CD4-positive, CD25-positive, alpha-beta regulatory T cell (primary cell): Measurements from ENCODE around the gene SMPD4. TPM values are rescaled to one million over a fixed set of nuclear protein-coding genes. Genes with fewer than 3 reads are reported as not detected.
"Not testable (repeated sequence)": the region's sequence is repeated elsewhere in the genome, so short reads cannot be mapped to it uniquely, and the experiment has no call there.

Source experiments
- ATAC-seq, 2 donors: fragments of 150-1000 bp; cut with Tn5 transposase; one replicate each; pipeline ENCODE4 v1.10.0; 2021; ENCODE audit warnings: low read depth in 2 of 2, moderate number of reproducible peaks in 2 of 2, moderate library complexity in 1 of 2
- DNase-seq, 3 donors: peaks; one replicate each; pipeline versions ENCODE4 v3.0.0 to v3.0.0-alpha.2; 2012 to 2022; ENCODE audit warnings: mixed read lengths in 1 of 3
- H3K27ac ChIP-seq: one replicate; pipeline ENCODE4 v1.7.0; 2013; ENCODE audit warnings: mild to moderate bottlenecking, low read length; ENCODE audit not compliant: insufficient read depth, poor library complexity, severe bottlenecking
- H3K27me3 ChIP-seq: one replicate; pipeline ENCODE4 v1.7.0; 2013; ENCODE audit warnings: low read length; ENCODE audit not compliant: control insufficient read depth, insufficient read depth
- H3K36me3 ChIP-seq: one replicate; pipeline ENCODE4 v1.7.0; 2013; ENCODE audit warnings: mild to moderate bottlenecking, low read length, moderate library complexity; ENCODE audit not compliant: control insufficient read depth, insufficient read depth
- H3K4me1 ChIP-seq: 2 replicates; pipeline ENCODE4 v1.7.0; 2013; ENCODE audit warnings: mild to moderate bottlenecking, low read length; ENCODE audit not compliant: insufficient read depth, control insufficient read depth, poor library complexity, severe bottlenecking
- H3K4me3 ChIP-seq: one replicate; pipeline ENCODE4 v1.7.0; 2013; ENCODE audit warnings: low read depth, mild to moderate bottlenecking, low read length, moderate library complexity
- H3K9me3 ChIP-seq, 2 experiments: 1 replicate in 1 of 2; 2 replicates in 1 of 2; pipeline ENCODE4 v1.7.0; 2013; ENCODE audit warnings: low read length in 2 of 2, mild to moderate bottlenecking in 1 of 2, moderate library complexity in 1 of 2; ENCODE audit not compliant: control insufficient read depth in 2 of 2
- H3K27ac Mint-ChIP-seq, 3 donors: one replicate each; pipeline ENCODE4 v1.8.0; 2020 to 2022; ENCODE audit warnings: mild to moderate bottlenecking in 3 of 3, mixed read lengths in 3 of 3, moderate library complexity in 2 of 3
- H3K27me3 Mint-ChIP-seq: one replicate; pipeline ENCODE4 v1.8.0; 2022; ENCODE audit warnings: mild to moderate bottlenecking, mixed read lengths
- H3K36me3 Mint-ChIP-seq: one replicate; pipeline ENCODE4 v1.8.0; 2020; ENCODE audit warnings: mixed read lengths
- H3K4me1 Mint-ChIP-seq, 4 donors: one replicate each; pipeline ENCODE4 v1.8.0; 2020 to 2022; ENCODE audit warnings: mixed read lengths in 4 of 4, mild to moderate bottlenecking in 1 of 4
- H3K4me3 Mint-ChIP-seq, 4 donors: one replicate each; pipeline ENCODE4 v1.8.0; 2020 to 2022; ENCODE audit warnings: mild to moderate bottlenecking in 4 of 4, mixed read lengths in 4 of 4, moderate library complexity in 3 of 4
- H3K9me3 Mint-ChIP-seq, 7 donors: one replicate each; pipeline ENCODE4 v1.8.0; 2020 to 2022; ENCODE audit warnings: mixed read lengths in 7 of 7, mild to moderate bottlenecking in 3 of 7, moderate library complexity in 2 of 7
- polyA plus RNA-seq, 4 donors: library from polyadenylated mRNA; unstranded; fragments of 300-500 nt; fragmentation: Illumina TruSeq; gene quantifications; one replicate each; pipeline ENCODE4 v1.2.3, GENCODE V29; 2021
- total RNA-seq: library from RNA; stranded (reverse); gene quantifications from one replicate; pipeline ENCODE4 v1.2.3, GENCODE V29; 2022

SMPD4 gene
- total and polyA plus RNA-seq, 5 donors from 2014 or later = 22.4 to 78.7 (median 31.3) TPM

DNA sequence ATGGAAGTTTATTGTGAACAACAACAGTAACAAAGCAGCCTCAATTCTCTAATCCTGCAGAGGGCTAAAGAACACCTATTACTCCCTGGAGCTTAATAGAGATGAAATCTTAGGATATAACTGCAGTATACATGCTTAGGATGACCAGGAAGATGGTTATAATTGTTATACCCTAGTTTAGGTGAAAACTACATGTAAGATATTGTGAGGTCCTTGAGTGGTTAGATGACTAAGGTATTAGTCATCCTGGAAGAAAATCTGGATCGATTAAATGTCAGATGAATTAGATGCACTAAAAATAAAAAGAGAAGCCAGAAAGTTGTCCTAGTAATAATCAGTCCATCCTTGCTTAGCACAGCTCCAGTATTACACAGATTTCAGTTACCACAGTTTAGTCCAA, 39.1 kb upstream of the SMPD4 start:
- not testable (repeated sequence) for H3K27me3 ChIP-seq, H3K9me3 Mint-ChIP-seq, H3K4me3 Mint-ChIP-seq, DNase-seq, H3K36me3 Mint-ChIP-seq, H3K27me3 Mint-ChIP-seq, H3K36me3 ChIP-seq, H3K4me1 Mint-ChIP-seq, H3K9me3 ChIP-seq, H3K4me1 ChIP-seq, H3K27ac Mint-ChIP-seq, ATAC-seq, H3K4me3 ChIP-seq, H3K27ac ChIP-seq

DNA sequence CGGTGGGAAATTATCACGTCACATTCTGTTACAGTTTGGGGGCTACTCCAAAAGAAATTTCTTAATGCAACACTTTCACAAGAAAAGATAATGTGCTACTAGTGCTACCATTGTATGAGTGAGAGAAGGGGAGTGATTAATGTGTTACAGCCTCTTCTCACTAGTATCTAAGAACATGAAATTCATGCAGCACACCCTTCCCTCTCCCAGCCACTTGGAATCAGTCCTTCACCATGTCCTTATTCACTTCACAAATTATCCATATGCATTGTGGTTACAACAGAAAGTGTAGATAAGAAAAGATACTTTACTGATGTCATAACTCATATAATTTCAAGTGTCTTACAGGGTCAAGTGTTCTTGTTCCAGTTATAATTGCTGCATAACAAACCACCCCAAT, 37.7 kb upstream of the SMPD4 start:
- H3K36me3 Mint-ChIP-seq, H3K4me3 Mint-ChIP-seq, H3K27ac Mint-ChIP-seq, H3K9me3 ChIP-seq, DNase-seq, H3K4me1 Mint-ChIP-seq, H3K4me3 ChIP-seq, H3K9me3 Mint-ChIP-seq, H3K27ac ChIP-seq, ATAC-seq, H3K4me1 ChIP-seq, H3K27me3 ChIP-seq, H3K36me3 ChIP-seq: not testable (repeated sequence)
- peaks cover 13% of the 10 kb centered on the region for H3K27me3 Mint-ChIP-seq

DNA sequence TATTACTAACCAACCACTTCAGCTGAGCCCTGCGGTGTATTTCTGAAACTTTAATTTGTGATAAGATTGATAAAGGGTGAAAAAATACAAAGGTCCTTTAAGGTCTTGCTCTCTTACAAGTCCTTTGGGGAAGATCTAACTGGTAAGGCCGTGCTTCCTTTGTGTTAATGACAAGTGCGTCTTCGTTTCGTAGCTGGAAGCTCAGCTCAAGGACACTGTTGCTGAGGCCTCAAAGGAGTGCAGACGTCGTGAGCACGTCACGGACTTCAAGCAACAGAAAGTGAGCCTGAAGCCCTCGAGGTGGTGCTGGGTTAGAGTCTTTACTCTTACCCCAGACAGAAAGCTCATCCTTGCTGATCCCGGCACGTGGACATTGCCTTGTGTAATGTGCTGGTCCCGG, 25.6 kb upstream of the SMPD4 start:
- not testable (repeated sequence) for H3K27ac ChIP-seq, H3K4me1 ChIP-seq, H3K36me3 ChIP-seq, H3K4me3 ChIP-seq, H3K36me3 Mint-ChIP-seq, ATAC-seq, DNase-seq, H3K27me3 Mint-ChIP-seq, H3K9me3 ChIP-seq, H3K27me3 ChIP-seq, H3K4me1 Mint-ChIP-seq, H3K4me3 Mint-ChIP-seq, H3K27ac Mint-ChIP-seq, H3K9me3 Mint-ChIP-seq

DNA sequence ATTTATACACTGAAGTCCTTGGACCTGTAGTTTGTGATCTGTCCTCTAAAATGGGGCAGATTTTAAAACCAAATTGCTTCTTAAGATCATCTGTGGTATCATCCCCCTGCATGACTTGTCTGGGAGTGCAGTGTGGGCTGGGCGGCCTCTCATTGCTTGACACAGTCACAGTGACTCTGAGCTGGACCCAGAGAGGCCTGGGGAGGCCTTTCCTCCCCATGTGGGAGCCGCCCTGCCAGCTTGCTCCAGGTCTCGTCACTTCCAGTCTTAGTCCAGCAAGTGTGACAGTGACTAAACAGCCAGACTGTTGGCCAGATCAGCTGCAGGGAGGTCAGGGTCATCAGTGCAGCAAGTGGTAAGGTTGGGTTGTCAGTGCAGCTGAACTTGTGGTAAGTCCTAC, 21.7 kb upstream of the SMPD4 start:
- not testable (repeated sequence) for H3K27me3 ChIP-seq, DNase-seq, H3K4me1 Mint-ChIP-seq, H3K27me3 Mint-ChIP-seq, H3K4me1 ChIP-seq, H3K36me3 ChIP-seq, H3K27ac Mint-ChIP-seq, ATAC-seq, H3K9me3 ChIP-seq, H3K27ac ChIP-seq, H3K4me3 ChIP-seq, H3K36me3 Mint-ChIP-seq, H3K4me3 Mint-ChIP-seq, H3K9me3 Mint-ChIP-seq

DNA sequence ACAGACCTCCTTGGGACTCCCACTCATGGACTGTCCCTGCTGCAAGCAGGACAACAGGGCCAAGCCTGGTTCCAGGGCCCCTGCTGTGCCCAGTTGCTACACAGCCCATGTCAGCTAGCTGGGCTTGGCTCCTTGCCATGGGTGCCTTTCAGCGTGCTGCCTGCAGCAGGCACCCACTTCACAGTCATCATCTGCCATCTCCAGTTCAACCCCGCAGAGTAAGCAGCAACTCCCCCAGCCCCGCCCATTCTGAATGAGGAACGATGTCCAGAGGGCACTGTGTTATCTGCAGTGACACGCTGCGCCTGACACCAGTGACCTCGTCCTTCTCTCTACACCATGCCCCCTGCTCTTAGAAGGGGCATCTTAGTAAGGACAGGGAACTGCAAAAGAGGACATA, 21.1 kb upstream of the SMPD4 start:
- not testable (repeated sequence) for H3K4me1 ChIP-seq, H3K36me3 Mint-ChIP-seq, H3K27me3 ChIP-seq, H3K36me3 ChIP-seq, H3K4me3 Mint-ChIP-seq, ATAC-seq, DNase-seq, H3K4me1 Mint-ChIP-seq, H3K9me3 Mint-ChIP-seq, H3K9me3 ChIP-seq, H3K27ac ChIP-seq, H3K27me3 Mint-ChIP-seq, H3K27ac Mint-ChIP-seq, H3K4me3 ChIP-seq

DNA sequence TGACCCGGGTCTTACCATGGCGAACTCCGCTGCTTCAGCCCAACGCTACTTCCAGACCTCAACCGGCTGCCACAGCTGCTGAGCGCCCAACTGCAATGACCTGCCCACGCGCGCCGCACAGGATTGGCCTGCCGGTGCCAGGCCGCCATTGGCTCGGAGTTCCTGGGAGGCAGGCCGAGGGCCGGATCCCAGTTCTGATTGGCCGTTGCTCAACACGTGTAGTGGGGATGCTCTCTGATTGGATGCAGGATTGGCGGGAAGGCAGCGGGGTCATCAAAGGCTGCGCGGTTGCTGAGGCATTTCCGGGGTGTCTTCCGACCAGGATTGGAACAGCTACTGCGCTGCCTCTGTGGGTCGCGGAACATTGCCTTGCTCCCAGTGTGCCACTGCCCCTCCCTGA, 16.9 kb upstream of the SMPD4 start, which contains the start of gene TUBA3E:
TSS of gene TUBA3E (minus strand) at position 97 of the 400 bp plus-strand sequence. CDS start at position 18, 79 bp downstream.
- Mint-ChIP-seq H3K27me3 (peaks cover 4% of the 10 kb centered on the region), H3K36me3 (no peaks in the 10 kb centered on the region), H3K9me3 (no peaks in the 10 kb centered on the region), H3K27ac (no peak within 1 kb of the TSS), H3K4me1 (no peaks in the 10 kb centered on the region), H3K4me3 (no peak within 1 kb of the TSS)
- Histone ChIP-seq H3K27me3 (no peaks in the 10 kb centered on the region), H3K4me3 (no peak within 1 kb of the TSS), H3K36me3 (no peaks in the 10 kb centered on the region), H3K27ac (no peak within 1 kb of the TSS), H3K9me3 (no peaks in the 10 kb centered on the region), H3K4me1 (no peaks in the 10 kb centered on the region)
- no peak for DNase-seq
- no peak for ATAC-seq

DNA sequence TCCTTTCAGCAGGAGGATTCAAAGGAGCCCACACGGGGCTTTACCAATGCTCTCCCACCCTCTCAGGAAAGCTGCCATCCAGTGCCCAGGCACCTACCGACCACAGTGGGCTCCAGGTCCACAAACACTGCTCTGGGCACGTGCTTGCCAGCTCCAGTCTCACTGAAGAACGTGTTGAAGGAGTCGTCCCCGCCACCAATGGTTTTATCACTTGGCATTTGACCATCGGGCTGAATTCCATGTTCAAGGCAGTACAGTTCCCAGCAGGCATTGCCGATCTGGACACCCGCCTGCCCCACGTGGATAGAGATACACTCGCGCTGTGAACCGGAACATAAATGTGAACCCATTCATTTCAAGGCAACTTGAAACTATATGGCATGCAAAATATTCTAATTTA, 14.7 kb upstream of the SMPD4 start:
- H3K27ac Mint-ChIP-seq, H3K36me3 Mint-ChIP-seq, H3K9me3 ChIP-seq, H3K4me1 Mint-ChIP-seq, DNase-seq, H3K4me1 ChIP-seq, H3K4me3 ChIP-seq, H3K27ac ChIP-seq, H3K9me3 Mint-ChIP-seq, H3K36me3 ChIP-seq, ATAC-seq, H3K27me3 Mint-ChIP-seq, H3K4me3 Mint-ChIP-seq, H3K27me3 ChIP-seq: not testable (repeated sequence)

DNA sequence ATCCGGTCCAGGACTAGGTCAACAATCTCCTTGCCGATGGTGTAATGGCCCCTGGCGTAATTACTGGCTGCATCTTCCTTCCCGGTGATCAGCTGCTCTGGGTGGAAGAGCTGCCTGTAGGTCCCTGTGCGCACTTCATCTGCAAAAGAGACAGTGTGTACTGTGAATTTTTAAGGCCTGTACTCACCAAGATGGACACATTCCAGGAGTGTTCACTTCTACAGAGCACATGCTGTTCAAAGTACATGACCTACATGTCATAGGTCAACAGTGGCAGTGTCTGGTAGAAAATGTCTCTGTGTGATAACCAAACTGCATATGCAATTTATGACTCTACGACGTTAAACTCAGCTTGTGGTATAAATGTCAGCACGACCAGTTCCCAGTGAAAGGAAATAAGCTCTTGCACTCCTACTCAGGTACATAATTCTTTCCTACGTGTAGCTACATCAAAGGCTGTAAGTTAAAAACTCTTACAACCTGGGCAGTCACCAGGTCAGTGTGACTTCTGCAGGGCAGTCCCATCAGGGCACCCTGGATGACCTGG, 13.8 kb upstream of the SMPD4 start:
- not testable (repeated sequence) for H3K27me3 ChIP-seq, ATAC-seq, H3K4me3 Mint-ChIP-seq, DNase-seq, H3K9me3 ChIP-seq, H3K4me3 ChIP-seq, H3K27ac Mint-ChIP-seq, H3K4me1 ChIP-seq, H3K4me1 Mint-ChIP-seq, H3K27ac ChIP-seq, H3K9me3 Mint-ChIP-seq, H3K36me3 ChIP-seq, H3K27me3 Mint-ChIP-seq, H3K36me3 Mint-ChIP-seq
